HPDE6-E6E7 (cell line): ENCODE results near the gene COL23A1.
"Not testable (repeated sequence)": the region's sequence is repeated elsewhere in the genome, so short reads cannot be mapped to it uniquely, and the experiment has no call there.

ENCODE experiments used
- DNase-seq: peaks from one replicate; pipeline ENCODE4 v3.0.0; 2011; ENCODE audit warnings: missing footprints; ENCODE audit errors: extremely low spot score

COL23A1 gene

DNA sequence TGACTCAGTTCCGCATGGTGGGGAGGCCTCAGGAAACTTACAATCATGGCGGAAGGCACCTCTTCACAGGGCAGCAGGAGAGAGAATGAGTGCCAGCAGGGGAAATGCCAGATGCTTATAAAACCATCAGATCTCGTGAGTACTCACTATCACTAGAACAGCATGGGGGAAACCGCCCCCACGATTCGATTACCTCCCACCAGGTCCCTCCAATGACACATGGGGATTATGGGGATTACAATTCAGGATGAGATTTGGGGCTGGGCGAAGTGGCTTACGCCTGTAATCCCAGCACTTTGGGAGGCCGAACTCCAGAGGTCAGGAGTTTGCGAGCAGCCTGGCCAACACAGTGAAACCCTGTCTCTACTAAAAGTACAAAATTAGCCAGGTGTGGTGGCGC lies 392.0 kb downstream of the COL23A1 start:
- not testable (repeated sequence) for DNase-seq

DNA sequence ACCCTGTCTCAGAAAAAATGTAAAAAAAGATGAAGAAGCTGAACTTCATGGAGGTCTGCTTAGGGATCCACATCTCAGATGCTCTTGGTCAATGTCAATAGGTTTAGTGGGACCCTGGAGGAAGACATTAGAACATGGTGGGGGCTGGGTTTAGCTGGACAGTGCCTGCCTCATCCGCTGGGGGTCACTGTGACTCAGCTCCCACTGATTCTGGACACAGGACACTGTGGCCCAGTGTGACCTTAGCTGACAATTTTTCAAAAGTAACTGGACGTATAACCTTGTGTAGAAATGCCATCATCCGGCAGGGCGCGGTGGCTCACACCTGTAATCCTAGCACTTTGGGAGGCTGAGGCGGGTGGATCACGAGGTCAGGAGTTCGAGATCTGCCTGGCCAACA lies 393.2 kb downstream of the COL23A1 start:
- DNase-seq, result no peak

- no peak for DNase-seq
These were observed 393.8 kb downstream of the COL23A1 start for GRCh38 chr5:178196281-178196812.

DNA sequence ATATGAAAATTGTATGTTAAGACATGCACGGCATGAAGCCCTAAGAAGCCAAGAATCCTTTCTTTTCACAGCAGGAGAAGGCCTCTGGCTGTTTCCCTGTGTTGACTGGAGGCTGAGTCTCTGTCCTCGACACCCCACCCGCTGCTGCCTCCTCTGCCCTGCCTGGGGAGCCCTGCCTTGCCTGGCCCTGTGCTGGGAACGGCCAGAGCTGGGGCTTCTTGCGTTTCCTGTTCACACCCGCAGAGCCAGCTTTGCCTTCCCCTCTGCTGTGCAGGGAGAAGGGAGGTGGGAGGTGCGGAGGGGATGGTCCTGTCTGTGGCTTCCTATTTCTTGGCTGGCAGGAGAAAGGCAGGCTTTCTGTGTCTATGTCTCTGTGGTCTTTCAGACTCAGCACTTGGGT lies 396.2 kb downstream of the COL23A1 start:
- no peak for DNase-seq

GRCh38 chr5:178193251-178193809 lies 396.9 kb downstream of the COL23A1 start:
- no peak for DNase-seq

DNA sequence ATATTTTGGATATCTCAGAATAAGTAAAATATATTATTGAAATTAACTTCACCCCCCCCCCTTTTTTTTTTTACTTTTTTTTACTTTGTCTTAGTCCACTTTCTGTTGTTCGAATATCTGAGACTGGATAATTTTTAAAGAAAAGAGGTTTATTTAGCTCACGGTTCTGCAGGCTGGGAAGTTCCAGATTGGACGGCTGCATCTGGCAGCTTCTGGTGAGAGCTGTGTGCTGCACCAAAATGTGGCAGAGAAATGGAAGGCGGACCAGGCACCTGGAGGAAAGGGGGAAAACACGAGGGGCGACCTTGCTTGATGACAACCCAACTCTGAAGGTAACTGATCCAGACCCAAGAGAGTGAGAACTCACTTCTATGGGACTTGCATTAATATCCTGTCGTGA lies 397.4 kb downstream of the COL23A1 start:
- no peak for DNase-seq

- DNase-seq, result no peak
These were observed 397.9 kb downstream of the COL23A1 start for GRCh38 chr5:178192244-178192643.

DNA sequence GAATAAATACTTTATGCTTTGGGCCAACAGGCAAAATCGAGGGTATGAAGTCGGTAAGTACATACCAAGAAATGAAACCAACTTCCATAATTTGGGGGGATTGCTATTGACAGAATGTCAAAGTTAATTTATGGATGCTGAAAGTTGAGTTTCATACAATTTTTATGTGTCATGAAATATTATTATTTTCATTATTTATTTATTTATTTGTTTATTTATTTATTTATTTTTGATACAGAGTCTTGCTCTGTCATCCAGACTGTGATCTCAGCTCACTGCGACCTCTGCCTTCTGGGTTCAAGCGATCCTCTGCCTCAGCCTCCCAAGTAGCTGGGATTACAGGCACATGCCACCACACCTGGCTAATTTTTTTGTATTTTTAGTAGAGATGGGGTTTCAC lies 398.5 kb downstream of the COL23A1 start:
- no peak for DNase-seq

GRCh38 chr5:178189433-178189832 lies 400.8 kb downstream of the COL23A1 start:
- DNase-seq, result no peak
